HepG2 (cell line): ENCODE measurements around the gene PARP8. TPM values are rescaled to one million over a fixed set of nuclear protein-coding genes. Genes with fewer than 3 reads are reported as not detected.

Source experiments
- ATAC-seq: fragments of 200-7000 bp; cut with Tn5 transposase; 3 replicates; pipeline ENCODE4 v1.9.1; 2020; ENCODE audit warnings: mild to moderate bottlenecking, moderate library complexity
- BruUV-seq: library from RNA; stranded (reverse); fragments of 400-500 nt; replicated peaks from 2 replicates; lab custom pipeline; 2021; lab: Mats Ljungman, UMichigan
- CTCF ChIA-PET: fragments of 300-600 bp; formaldehyde crosslinking; extraction: SDS; loops from one replicate; lab custom pipeline; 2021; ENCODE audit warnings: low total read pairs, inconsistent platforms, low intra/inter-chr PET ratio; lab: Yijun Ruan, JAX
- POLR2A ChIA-PET: fragments of 350-600 bp; sonication (Branson Sonifier 250); formaldehyde crosslinking; loops from one replicate; lab custom pipeline; 2020; ENCODE audit warnings: antibody characterized with exemption, inconsistent platforms; lab: Yijun Ruan, JAX
- DNase-seq: peaks from one replicate; pipeline ENCODE4 v3.0.0-alpha.2; 2015; ENCODE audit warnings: low spot score
- FAIRE-seq: peaks from 3 replicates; lab custom pipeline; 2011; peaks lifted over from hg19 to GRCh38; lab: Jason Lieb, UNC
- H2AFZ ChIP-seq: one replicate; pipeline ENCODE4 v1.6.1; 2011; ENCODE audit warnings: low read length, inconsistent platforms
- H3K27ac ChIP-seq: fragments of 300-600 bp; 3 replicates; pipeline ENCODE4 v1.8.0; 2011; ENCODE audit warnings: mixed run types, mild to moderate bottlenecking, mixed read lengths, low read length, inconsistent platforms; ENCODE audit not compliant: insufficient read depth; ENCODE audit errors: extremely low read length
- H3K27me3 ChIP-seq, 2 experiments: fragments of 200-600 bp in 1 of 2; 2 replicates in 1 of 2; 3 replicates in 1 of 2; pipeline versions ENCODE4 v1.6.0 to v1.8.0; 2011; ENCODE audit warnings: low read length in 2 of 2, mild to moderate bottlenecking in 2 of 2, moderate library complexity in 2 of 2, inconsistent platforms in 1 of 2; ENCODE audit not compliant: insufficient read depth in 2 of 2, control insufficient read depth in 1 of 2
- H3K36me3 ChIP-seq, 2 experiments: fragments of 200-600 bp in 1 of 2; replicated peaks in 1 of 2; 2 replicates in 1 of 2; 3 replicates in 1 of 2; pipeline versions ENCODE4 v1.5.1 to v1.8.0; 2011; ENCODE audit warnings: low read length in 2 of 2, inconsistent platforms in 1 of 2; ENCODE audit not compliant: insufficient read depth in 2 of 2, control insufficient read depth in 1 of 2
- H3K4me1 ChIP-seq: 2 replicates; pipeline ENCODE4 v1.5.1; 2012; ENCODE audit warnings: low read length, inconsistent platforms; ENCODE audit not compliant: insufficient read depth
- H3K4me2 ChIP-seq: 2 replicates; pipeline ENCODE4 v1.6.0; 2011; ENCODE audit warnings: low read depth, low read length, inconsistent platforms
- H3K4me3 ChIP-seq, 3 experiments: fragments of 200-600 bp in 1 of 3; sonication (generic), shearing (Covaris generic) in 1 of 3; replicated peaks in 1 of 3; 2 replicates each; pipeline ENCODE4 v1.5.1; 2011 to 2016; ENCODE audit warnings: low read length in 3 of 3, inconsistent platforms in 2 of 3, low read depth in 2 of 3, mild to moderate bottlenecking in 2 of 3, control low read depth in 1 of 3, mixed read lengths in 1 of 3; ENCODE audit not compliant: insufficient read depth in 1 of 3
- H3K79me2 ChIP-seq: one replicate; pipeline ENCODE4 v1.6.1; 2011; ENCODE audit warnings: low read length, inconsistent platforms; ENCODE audit not compliant: insufficient read depth
- H3K9ac ChIP-seq: 2 replicates; pipeline ENCODE4 v1.6.0; 2011; ENCODE audit warnings: mild to moderate bottlenecking, low read depth, low read length, inconsistent platforms; ENCODE audit not compliant: insufficient read depth
- H3K9me3 ChIP-seq: 2 replicates; pipeline ENCODE4 v1.5.1; 2012; ENCODE audit warnings: mild to moderate bottlenecking, low read length
- H4K20me1 ChIP-seq: 2 replicates; pipeline ENCODE4 v1.6.0; 2011; ENCODE audit warnings: inconsistent platforms, mild to moderate bottlenecking, low read length, moderate library complexity; ENCODE audit not compliant: insufficient read depth
- POGZ ChIP-seq: sonication (generic); formaldehyde crosslinking; IDR thresholded peaks from 2 replicates; pipeline ENCODE4 v1.4.0; 2020; ENCODE audit warnings: mild to moderate bottlenecking, missing genetic modification reagents
- SYNCRIP ChIP-seq: fragments of 200-400 bp; formaldehyde crosslinking; IDR thresholded peaks from 2 replicates; pipeline ENCODE4 v1.6.1; 2018; ENCODE audit warnings: mild to moderate bottlenecking, low read depth, low read length; ENCODE audit not compliant: insufficient read depth
- ZNF543 ChIP-seq: sonication (generic); formaldehyde crosslinking; IDR thresholded peaks from 2 replicates; pipeline ENCODE4 v1.4.0; 2020; ENCODE audit warnings: mild to moderate bottlenecking, missing genetic modification reagents
- ZNF768 ChIP-seq: sonication (generic); formaldehyde crosslinking; IDR thresholded peaks from 2 replicates; pipeline ENCODE4 v1.4.0; 2020; ENCODE audit warnings: missing genetic modification reagents
- WGBS: methylation state at CpG from one replicate; pipeline ENCODE4 v1.1.6; 2017; ENCODE audit warnings: low lambda C conversion rate; 5-methylcytosine and 5-hydroxymethylcytosine counted together
- in situ Hi-C: cut with HindIII; loops from 2 replicates; pipeline ENCODE4 v1.10.0; 2017; ENCODE audit warnings: low pct_unique_long_range_greater_than_20kb; ENCODE audit not compliant: extremely low pct_ligation_motif_present
- intact Hi-C: fragments of 100-400 bp; cut with micrococcal nuclease; formaldehyde crosslinking; loops from one replicate; pipeline ENCODE4 v1.10.0; 2022; ENCODE audit not compliant: unreplicated experiment
- polyA plus RNA-seq, 8 experiments: library from polyadenylated mRNA; depleted of rRNA in 3 of 8; stranded (reverse) in 7 of 8; unstranded in 1 of 8; fragments of >200 nt; fragmentation: Illumina TruSeq in 4 of 8; extraction: Trizol in 4 of 8; gene quantifications; 2 replicates each; pipeline versions ENCODE4 v1.2.1 to v1.2.3, GENCODE V29; 2011 to 2016; ENCODE audit warnings: low read depth in 4 of 8, missing spikeins in 1 of 8, mixed read lengths in 1 of 8; ENCODE audit not compliant: insufficient read depth in 1 of 8
- total RNA-seq, 5 experiments: library from RNA; depleted of rRNA; stranded (reverse); fragments of >200 nt; fragmentation: Illumina TruSeq; extraction: Trizol; gene quantifications; 2 replicates each; pipeline ENCODE4 v1.2.3, GENCODE V29; 2016; ENCODE audit warnings: low read depth in 1 of 5
- TF ChIP-seq, protein P1 (sequence below): sonication (generic); formaldehyde crosslinking; IDR thresholded peaks from 2 replicates; pipeline ENCODE4 v1.4.0; 2020; ENCODE audit warnings: low read depth, missing genetic modification reagents

The PARP8 gene
- total and polyA plus RNA-seq, 2 of the 13 experiments (the other 11 are each of a cell fraction or from before 2014, with no cell fraction given) = 0.11 to 0.29 TPM

DNA sequence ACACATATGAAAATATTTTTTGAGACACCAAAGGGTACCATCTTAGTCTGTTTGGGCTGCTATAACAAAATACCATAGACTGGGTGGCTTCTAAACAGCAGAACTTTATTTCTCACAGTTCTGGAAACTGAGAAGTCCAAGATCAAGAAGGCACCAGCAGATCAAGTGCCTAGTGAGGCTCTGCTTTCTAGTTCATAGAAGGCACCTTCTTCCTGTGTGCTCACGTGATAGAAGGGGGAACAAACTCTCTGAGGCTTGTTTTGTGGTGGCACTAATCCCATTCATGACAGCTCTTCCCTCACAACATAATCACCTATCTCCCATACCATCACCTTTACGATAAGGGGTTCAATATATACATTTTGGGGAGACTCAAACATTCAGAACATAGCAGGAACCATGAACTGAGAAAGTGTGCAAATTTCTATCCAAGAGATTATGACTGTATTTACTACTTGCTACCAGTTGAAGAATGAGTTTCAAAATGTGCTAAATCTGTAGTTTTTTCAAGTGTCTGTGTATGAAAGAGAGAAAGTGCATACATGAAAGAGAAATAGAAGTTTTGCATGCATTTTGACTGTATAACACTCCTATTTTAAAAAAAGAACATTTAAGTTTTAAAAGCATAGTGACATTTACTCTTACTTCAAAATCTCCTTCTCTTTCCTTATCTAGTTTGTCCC, 207.3 kb downstream of the PARP8 start (continued):
- no peak for TF ChIP-seq ZNF543 (CRISPR knock-in tag)

DNA sequence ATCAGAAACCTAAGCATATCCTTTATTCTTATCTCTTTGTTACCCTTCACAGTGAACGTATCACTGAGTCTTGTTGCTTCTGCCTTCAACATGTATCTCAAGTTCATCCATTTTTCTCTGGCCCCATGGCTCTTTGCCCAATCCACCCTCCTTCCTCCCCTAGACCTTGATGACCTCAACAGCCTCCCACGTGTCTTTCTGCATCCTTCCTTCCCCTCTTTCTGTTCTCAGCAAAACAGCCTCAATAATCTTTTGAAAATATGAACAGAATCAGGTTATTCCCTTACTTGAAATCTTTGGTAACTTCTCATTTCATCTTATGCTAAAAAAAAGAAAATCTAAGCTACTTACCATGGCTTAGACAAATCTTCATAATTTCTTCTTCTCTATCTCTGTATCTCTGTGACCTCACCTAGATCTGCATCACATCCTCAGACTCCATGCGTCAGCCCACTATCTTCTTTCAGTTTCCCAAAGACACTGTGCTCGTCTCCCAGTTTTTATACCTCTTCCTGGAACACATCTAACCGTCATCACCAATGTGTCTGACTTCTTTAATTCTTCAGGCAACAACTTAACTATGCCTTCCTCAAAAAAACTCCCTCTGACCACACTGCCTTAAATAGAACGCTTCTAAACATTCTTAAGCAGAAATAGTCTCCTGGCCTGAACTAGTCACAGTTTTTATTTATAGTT, 208.0 kb downstream of the PARP8 start:
- Histone ChIP-seq H4K20me1 (no peaks in the 10 kb centered on the region), H3K79me2 (no peaks in the 10 kb centered on the region), H2AFZ (no peak overlapping the region), H3K4me1 (no peaks in the 10 kb centered on the region), H3K27me3 (no peaks in the 10 kb centered on the region), H3K27ac (no peak overlapping the region), H3K9ac (no peak overlapping the region), H3K4me2 (no peak overlapping the region), H3K36me3 (no peaks in the 10 kb centered on the region), H3K4me3 (no peak overlapping the region), H3K9me3 (no peaks in the 10 kb centered on the region)
- DNase-seq (no peak), ATAC-seq (no peak), FAIRE-seq (no peak)
- no peak for TF ChIP-seq ZNF768 (CRISPR knock-in tag)
- no peak for TF ChIP-seq SYNCRIP
- TF ChIP-seq, protein P1, sequence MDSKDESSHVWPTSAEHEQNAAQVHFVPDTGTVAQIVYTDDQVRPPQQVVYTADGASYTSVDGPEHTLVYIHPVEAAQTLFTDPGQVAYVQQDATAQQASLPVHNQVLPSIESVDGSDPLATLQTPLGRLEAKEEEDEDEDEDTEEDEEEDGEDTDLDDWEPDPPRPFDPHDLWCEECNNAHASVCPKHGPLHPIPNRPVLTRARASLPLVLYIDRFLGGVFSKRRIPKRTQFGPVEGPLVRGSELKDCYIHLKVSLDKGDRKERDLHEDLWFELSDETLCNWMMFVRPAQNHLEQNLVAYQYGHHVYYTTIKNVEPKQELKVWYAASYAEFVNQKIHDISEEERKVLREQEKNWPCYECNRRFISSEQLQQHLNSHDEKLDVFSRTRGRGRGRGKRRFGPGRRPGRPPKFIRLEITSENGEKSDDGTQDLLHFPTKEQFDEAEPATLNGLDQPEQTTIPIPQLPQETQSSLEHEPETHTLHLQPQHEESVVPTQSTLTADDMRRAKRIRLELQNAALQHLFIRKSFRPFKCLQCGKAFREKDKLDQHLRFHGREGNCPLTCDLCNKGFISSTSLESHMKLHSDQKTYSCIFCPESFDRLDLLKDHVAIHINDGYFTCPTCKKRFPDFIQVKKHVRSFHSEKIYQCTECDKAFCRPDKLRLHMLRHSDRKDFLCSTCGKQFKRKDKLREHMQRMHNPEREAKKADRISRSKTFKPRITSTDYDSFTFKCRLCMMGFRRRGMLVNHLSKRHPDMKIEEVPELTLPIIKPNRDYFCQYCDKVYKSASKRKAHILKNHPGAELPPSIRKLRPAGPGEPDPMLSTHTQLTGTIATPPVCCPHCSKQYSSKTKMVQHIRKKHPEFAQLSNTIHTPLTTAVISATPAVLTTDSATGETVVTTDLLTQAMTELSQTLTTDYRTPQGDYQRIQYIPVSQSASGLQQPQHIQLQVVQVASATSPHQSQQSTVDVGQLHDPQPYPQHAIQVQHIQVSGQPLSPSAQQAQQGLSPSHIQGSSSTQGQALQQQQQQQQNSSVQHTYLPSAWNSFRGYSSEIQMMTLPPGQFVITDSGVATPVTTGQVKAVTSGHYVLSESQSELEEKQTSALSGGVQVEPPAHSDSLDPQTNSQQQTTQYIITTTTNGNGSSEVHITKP (CRISPR knock-in tag) = no peak
- TF ChIP-seq POGZ (CRISPR knock-in tag) = no peak
- no TSS peak for BruUV-seq
- intact Hi-C loops (no loop called here), in situ Hi-C loops (no loop called here)
- POLR2A ChIA-PET = no interaction called here
- WGBS = 16% methylated on average over 6 of the region's 6 CpGs
- CTCF ChIA-PET = no interaction called here
